Uterus (tissue), 2 donors: ENCODE results near the gene FYTTD1.

Experiments
- POLR2A ChIP-seq, 2 donors: fragments of 450-650 bp; IDR thresholded peaks; one replicate each; pipeline ENCODE4 v1.6.1; 2016; ENCODE audit warnings: antibody characterized with exemption in 2 of 2, mild to moderate bottlenecking in 1 of 2, moderate library complexity in 1 of 2
- TF ChIP-seq, protein P1 (sequence below), 4 experiments: fragments of 200-600 bp in 2 of 4; fragments of 450-650 bp in 2 of 4; sonication (generic) in 2 of 4; IDR thresholded peaks; one replicate each; pipeline ENCODE4 v1.5.1; 2016 to 2019; ENCODE audit warnings: antibody characterized with exemption in 4 of 4, mild to moderate bottlenecking in 2 of 4, moderate library complexity in 1 of 4

DNA sequence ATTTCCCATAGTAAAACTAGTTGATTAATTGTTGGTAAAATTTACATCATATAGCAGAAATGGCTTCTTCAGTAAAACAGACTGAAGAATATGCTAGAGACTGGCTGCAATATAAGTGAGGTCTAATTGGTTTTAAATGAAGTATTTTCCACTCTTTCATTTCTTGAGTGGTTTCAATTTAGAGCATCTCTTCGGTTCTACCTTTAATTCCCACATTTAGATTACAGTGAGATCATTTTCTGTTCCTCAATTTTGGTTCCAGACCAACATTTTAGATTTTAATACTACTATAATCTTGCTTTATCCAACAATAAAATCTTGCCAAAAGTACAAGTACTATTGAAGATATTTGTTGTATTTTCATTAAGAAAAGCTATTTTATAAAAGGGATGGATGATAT lies 40.4 kb downstream of the FYTTD1 start:
- TF ChIP-seq, protein P1, sequence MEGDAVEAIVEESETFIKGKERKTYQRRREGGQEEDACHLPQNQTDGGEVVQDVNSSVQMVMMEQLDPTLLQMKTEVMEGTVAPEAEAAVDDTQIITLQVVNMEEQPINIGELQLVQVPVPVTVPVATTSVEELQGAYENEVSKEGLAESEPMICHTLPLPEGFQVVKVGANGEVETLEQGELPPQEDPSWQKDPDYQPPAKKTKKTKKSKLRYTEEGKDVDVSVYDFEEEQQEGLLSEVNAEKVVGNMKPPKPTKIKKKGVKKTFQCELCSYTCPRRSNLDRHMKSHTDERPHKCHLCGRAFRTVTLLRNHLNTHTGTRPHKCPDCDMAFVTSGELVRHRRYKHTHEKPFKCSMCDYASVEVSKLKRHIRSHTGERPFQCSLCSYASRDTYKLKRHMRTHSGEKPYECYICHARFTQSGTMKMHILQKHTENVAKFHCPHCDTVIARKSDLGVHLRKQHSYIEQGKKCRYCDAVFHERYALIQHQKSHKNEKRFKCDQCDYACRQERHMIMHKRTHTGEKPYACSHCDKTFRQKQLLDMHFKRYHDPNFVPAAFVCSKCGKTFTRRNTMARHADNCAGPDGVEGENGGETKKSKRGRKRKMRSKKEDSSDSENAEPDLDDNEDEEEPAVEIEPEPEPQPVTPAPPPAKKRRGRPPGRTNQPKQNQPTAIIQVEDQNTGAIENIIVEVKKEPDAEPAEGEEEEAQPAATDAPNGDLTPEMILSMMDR (IDR thresholded peaks at IDR 0.05): no peak
- no peak for TF ChIP-seq POLR2A (IDR thresholded peaks at IDR 0.05)
